SK-N-MC (cell line): ENCODE data around the gene TAOK2.
A peak's percentile ranks its signal among the peaks of the same experiment; 100 is the strongest.

Experiments
- DNase-seq: peaks from one replicate; pipeline ENCODE4 v3.0.0-alpha.2; 2011; ENCODE audit warnings: low read depth, low spot score
- H3K27ac ChIP-seq: fragments of 200-600 bp; sonication (generic); 2 replicates; pipeline ENCODE4 v1.5.1; 2016; ENCODE audit warnings: mixed run types
- H3K36me3 ChIP-seq: fragments of 200-600 bp; sonication (generic); 2 replicates; pipeline ENCODE4 v1.6.1; 2017; ENCODE audit warnings: antibody characterized with exemption, low read length, mixed read lengths; ENCODE audit not compliant: insufficient read depth
- H3K4me3 ChIP-seq: fragments of 200-600 bp; sonication (generic); 2 replicates; pipeline ENCODE4 v1.5.1; 2016
- H3K9ac ChIP-seq: fragments of 200-600 bp; sonication (generic); 2 replicates; pipeline ENCODE4 v1.8.0; 2017; ENCODE audit warnings: mixed run types, mixed read lengths; ENCODE audit not compliant: insufficient read length
- H3K9me3 ChIP-seq: fragments of 200-600 bp; sonication (generic); 2 replicates; pipeline ENCODE4 v1.6.1; 2017; ENCODE audit warnings: low read depth, mild to moderate bottlenecking, antibody characterized with exemption, low read length, moderate library complexity, mixed read lengths
- EZH2 ChIP-seq: fragments of 200-600 bp; sonication (generic); IDR thresholded peaks from one replicate; pipeline ENCODE4 v1.6.1; 2017; ENCODE audit warnings: antibody characterized with exemption
- FOXP2 ChIP-seq: optimal IDR thresholded peaks from 2 replicates; pipeline ENCODE3; 2011; ENCODE audit warnings: mild to moderate bottlenecking, moderate library complexity; ENCODE audit not compliant: insufficient read depth; ENCODE audit errors: extremely low read length, control extremely low read depth
- POLR2AphosphoS5 ChIP-seq: IDR thresholded peaks from 2 replicates; pipeline ENCODE4 v1.6.1; 2012; ENCODE audit warnings: mild to moderate bottlenecking, low read depth, low read length, borderline replicate concordance

TAOK2 gene

DNA sequence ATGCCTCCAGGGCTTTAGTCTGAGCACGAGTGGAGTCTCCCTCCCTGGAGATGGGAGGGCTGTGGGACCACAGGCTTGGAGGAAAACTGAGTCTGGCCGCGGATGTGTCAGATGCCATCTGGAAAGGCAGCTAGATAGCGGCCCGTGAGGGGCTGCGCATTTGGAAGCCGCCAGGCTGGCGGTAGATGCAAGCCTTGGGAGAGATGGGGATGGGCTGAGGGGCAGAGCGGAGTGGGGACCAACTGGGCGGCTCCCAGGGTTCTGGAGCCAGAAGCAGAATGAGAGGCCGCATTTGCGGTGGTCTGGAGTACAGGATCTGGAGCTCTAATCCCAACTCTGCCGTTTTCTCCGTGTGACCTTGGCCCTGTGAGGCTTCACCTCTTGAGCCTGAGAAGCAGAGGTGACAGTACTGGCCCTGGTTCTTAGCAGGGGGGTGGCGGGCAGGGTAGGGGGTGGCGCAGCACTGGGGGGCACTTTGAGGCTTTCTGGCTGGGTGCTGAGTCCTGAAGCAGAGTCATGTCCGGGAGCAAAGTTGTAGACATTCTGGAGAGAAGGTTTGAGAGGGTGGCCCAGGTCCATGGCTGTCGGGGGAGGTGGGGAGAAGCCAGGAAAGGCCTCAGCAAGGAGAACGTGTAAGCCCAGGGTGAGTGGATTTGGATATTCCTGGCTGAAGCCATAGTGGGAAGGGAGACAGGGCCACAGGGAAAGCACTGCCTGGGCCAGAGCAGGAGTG is 29.1 kb downstream of the TAOK2 start:
- Histone ChIP-seq H3K4me3 (no peak overlapping the region), H3K27ac (no peak overlapping the region), H3K9me3 (no peaks in the 10 kb centered on the region), H3K9ac (no peak overlapping the region), H3K36me3 (peaks cover 9% of the 10 kb centered on the region)
- DNase-seq = no peak
- TF ChIP-seq EZH2 (no peak), POLR2AphosphoS5 (no peak), FOXP2 (no peak)

DNA sequence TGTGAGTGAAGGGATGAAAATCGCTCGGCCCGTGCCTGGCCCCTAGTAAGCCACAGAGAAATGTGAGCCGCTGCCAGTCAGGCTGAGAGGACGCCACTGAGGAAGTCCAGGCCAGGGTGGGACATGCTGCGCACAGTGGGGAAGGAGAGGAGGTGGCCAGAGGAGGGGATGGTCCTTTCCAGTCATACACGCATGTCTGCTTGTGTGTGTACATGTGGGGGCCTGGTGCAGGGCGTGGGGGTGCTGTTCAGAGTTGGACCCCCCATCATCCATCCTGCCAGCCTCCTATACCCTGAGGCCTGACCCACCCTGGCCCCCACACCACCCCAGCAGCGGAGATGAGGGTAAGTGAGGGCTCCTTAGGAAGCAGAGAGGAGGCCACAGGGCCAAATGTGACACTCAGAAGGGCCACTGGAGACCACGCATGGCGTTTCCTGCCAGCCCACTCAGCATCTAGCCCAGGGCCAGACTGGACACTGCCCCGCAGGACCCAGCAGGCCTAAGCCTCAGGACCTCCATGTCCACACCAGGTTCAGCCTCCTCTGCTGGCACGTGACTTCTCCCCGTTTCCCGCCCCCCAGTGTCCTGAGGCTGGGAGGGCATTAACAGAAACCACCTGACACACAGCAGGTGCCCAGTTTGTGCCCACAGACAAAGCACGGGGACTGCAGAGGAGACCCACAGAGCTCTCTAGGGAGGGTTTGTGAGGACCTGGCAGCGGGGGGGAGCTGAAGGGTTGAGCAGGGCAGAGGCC is 30.2 kb downstream of the TAOK2 start:
- TF ChIP-seq FOXP2 (no peak), EZH2 (no peak), POLR2AphosphoS5 (no peak)
- Histone ChIP-seq H3K27ac (no peak overlapping the region), H3K4me3 (no peak overlapping the region), H3K9me3 (no peaks in the 10 kb centered on the region), H3K9ac (no peak overlapping the region), H3K36me3 (peaks cover 3% of the 10 kb centered on the region; the same call in 1 of the 2 replicates)
- DNase-seq = no peak

DNA sequence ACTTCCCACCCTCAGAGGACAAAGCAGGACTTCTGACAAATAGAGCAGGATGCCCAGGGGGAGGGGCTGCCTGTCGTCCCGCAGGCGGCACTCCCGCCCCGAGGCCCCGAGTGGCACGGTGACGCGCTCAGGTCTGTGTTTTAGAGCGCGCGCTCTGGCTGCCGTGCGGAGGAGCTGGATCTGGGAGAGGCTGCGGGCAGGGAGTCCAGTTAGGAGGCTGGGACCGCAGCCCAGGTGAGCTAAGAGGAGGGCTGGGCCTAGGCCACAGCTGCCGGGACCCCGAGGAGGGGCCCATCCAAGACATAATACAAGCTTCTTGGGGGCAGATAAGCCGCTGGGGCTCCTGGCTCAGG is 30.7 kb downstream of the TAOK2 start:
- Histone ChIP-seq H3K36me3 (peaks cover 3% of the 10 kb centered on the region; the same call in 1 of the 2 replicates), H3K9me3 (no peaks in the 10 kb centered on the region), H3K9ac (no peak overlapping the region), H3K4me3 (no peak overlapping the region), H3K27ac (no peak overlapping the region)
- TF ChIP-seq FOXP2 = no peak
- TF ChIP-seq EZH2 = no peak
- no peak for TF ChIP-seq POLR2AphosphoS5
- no peak for DNase-seq

DNA sequence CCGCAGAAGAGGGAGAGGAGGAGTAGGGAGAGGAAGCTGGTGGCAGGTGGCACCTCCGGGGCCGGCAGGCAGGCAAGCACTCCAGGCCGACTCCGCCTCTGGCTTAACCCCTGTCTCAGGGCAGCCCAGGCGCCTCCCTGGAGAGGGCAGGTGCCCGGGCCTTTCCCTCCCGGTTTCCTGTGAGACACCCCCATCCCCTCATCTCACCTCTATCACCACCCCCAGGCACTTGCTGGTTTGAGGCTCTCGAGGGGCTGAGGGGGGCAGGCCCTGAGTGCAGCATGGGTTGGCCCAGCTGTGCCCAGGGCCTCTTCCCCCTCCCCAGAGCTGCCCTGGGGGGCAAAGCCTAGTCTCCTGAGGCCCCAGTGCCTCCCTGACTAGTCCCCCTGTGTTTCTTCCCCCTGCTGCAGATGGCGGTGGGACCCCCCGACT is 31.2 kb downstream of the TAOK2 start:
- H3K4me3 ChIP-seq = no peak overlapping the region
- no peak for DNase-seq
- TF ChIP-seq FOXP2 (no peak), EZH2 (no peak), POLR2AphosphoS5 (no peak)
- no peaks in the 10 kb centered on the region for H3K9me3 ChIP-seq
- no peak overlapping the region for H3K27ac ChIP-seq
- H3K9ac ChIP-seq = no peak overlapping the region
- H3K36me3 ChIP-seq = peaks cover 3% of the 10 kb centered on the region; the same call in 1 of the 2 replicates

DNA sequence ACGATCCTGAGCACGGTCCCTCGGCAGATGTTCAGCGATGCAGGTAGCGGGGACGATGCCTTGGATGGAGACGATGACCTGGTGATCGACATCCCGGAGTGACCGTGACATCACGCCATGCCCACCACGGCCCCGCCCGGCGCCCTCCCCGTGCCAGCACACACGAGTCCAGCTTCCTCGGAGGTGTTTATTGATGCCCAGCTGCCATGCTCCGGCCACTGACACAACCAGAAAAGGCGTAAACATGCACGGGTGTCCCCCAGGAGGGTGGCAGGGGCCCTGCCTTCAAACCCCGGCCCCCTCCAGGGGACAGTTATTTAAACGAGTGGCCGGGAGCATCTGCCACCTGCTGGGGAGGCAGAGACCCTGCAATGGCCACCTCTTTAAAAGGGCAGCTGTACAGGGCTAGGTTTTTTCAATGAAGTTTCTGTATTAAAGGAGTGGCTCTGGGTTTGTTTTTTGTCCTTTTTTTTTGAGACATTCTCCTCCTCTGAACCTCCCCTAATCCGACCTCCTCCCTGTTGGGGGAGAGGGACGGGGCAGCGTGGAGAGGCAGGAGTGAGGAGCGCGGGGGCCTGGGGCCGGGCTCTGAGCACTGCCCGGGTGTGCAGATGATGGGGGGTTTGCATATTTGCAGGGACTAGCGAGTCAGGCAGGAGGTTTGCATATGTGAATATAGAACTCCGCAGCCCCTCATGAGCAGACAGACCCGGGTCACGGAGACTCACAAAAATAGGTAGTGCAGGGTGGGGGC is 31.9 kb downstream of the TAOK2 start:
- no peak for TF ChIP-seq FOXP2
- TF ChIP-seq POLR2AphosphoS5 = no peak
- TF ChIP-seq EZH2 = no peak
- no peak overlapping the region for H3K4me3 ChIP-seq
- no peaks in the 10 kb centered on the region for H3K9me3 ChIP-seq
- H3K36me3 ChIP-seq = peaks cover 3% of the 10 kb centered on the region; the same call in 1 of the 2 replicates
- peak overlapping the region; percentile 42; the same call in 1 of the 2 replicates for H3K27ac ChIP-seq
- DNase-seq = no peak
- H3K9ac ChIP-seq = no peak overlapping the region

DNA sequence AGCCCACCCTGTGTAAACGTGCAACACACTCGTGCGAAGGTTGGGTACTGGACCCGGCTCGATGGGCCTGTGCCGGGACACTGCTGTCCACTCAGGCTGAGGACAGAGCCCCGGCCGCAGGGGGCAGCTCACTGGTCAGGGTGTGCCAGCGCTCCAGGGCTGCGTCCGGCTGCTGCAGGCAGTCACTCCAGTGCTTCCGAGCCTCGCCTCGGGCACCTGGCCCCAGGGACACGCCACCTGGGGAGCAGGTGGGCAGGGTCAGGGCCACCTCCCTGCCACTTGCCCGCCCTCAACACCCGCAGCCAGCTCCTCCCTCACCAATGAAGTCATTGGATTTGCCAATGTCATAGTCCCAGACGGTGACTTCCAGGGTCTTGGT is 32.4 kb downstream of the TAOK2 start:
- Histone ChIP-seq H3K36me3 (peaks cover 3% of the 10 kb centered on the region; the same call in 1 of the 2 replicates), H3K9ac (no peak overlapping the region), H3K4me3 (no peak overlapping the region), H3K27ac (no peak overlapping the region), H3K9me3 (no peaks in the 10 kb centered on the region)
- TF ChIP-seq POLR2AphosphoS5 (no peak), FOXP2 (no peak), EZH2 (no peak)
- no peak for DNase-seq

DNA sequence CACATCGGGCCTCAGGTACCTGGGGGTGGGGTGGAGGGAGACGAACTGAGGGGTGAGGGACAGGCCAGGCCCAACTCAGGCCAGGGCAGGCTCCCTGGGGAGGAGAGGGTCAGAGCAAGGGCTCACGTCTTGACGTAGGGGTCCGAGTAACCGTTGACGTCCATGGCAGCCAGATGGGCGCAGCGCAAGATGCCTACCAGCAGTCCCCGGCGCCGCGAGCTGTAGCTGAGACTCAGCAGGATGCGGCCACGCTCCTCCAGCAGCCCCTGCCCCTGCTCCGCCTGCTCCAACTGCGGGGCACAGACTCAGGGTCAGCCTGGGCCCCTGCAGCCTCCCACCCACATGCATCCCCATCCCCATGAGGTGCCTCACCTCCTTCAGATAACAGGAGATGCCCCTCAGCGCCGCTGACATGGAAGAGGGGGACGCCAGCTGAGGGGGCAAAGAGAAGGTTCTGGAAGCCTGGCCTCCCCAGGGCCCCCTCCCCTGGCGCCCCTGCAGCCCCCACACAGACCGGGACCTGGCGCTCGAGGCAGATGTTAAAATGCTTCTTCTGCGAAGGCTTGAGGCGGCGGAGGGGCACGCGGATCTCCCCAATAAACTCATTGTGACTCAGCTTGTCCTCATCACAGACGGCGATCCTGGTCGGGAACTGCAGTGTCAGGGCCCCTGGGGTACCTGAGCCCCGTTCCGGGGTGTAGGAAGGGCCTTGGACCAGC is 33.1 kb downstream of the TAOK2 start:
- H3K9me3 ChIP-seq = no peaks in the 10 kb centered on the region
- H3K9ac ChIP-seq = no peak overlapping the region
- no peak overlapping the region for H3K27ac ChIP-seq
- no peak for TF ChIP-seq FOXP2
- TF ChIP-seq POLR2AphosphoS5 = no peak
- no peak for TF ChIP-seq EZH2
- no peak overlapping the region for H3K4me3 ChIP-seq
- H3K36me3 ChIP-seq = peaks cover 3% of the 10 kb centered on the region; the same call in 1 of the 2 replicates
- no peak for DNase-seq
